ENCODE measurements around the gene ELSPBP1.
"Not testable (repeated sequence)": the region's sequence is repeated elsewhere in the genome, so short reads cannot be mapped to it uniquely, and the experiment has no call there.

The ELSPBP1 gene

GRCh38 chr19:48043675-48044258, 49.3 kb downstream of the ELSPBP1 start, which contains the start of gene CABP5:
CABP5 (minus strand) TSS chr19:48044079; CDS start chr19:48043922, 157 bp downstream.
- DNase-seq: no peak

GRCh38 chr19:48044561-48044960, 50.1 kb downstream of the ELSPBP1 start:
- no peak for DNase-seq

GRCh38 chr19:48051335-48052033, 57.1 kb downstream of the ELSPBP1 start:
- no peak for DNase-seq

- no peak for DNase-seq
Observed at GRCh38 chr19:48053076-48053475, 58.6 kb downstream of the ELSPBP1 start.

GRCh38 chr19:48053856-48054255, 59.4 kb downstream of the ELSPBP1 start:
- no peak for DNase-seq

GRCh38 chr19:48059331-48059730, 64.9 kb downstream of the ELSPBP1 start:
- DNase-seq: no peak

- DNase-seq: no peak
Observed at GRCh38 chr19:48060381-48060780, 65.9 kb downstream of the ELSPBP1 start.

GRCh38 chr19:48061401-48062344, 67.2 kb downstream of the ELSPBP1 start:
- DNase-seq: no peak

GRCh38 chr19:48064509-48064908, 70.1 kb downstream of the ELSPBP1 start:
- DNase-seq: no peak

- DNase-seq: no peak
Observed at GRCh38 chr19:48069435-48069834, 75.0 kb downstream of the ELSPBP1 start.

- DNase-seq: not testable (repeated sequence)
Observed at GRCh38 chr19:48070177-48070769, 75.8 kb downstream of the ELSPBP1 start.

Data from NCI-H2081 treated with DMSO at 0.1 percent for 48 hours (cell line).